HG03103 (cell line): Measurements from ENCODE around the gene TBC1D22B.
"Not testable (repeated sequence)": the region's sequence is repeated elsewhere in the genome, so short reads cannot be mapped to it uniquely, and the experiment has no call there.

Source experiments
- ATAC-seq: cut with Tn5 transposase; IDR thresholded peaks from one replicate; pipeline ENCODE4 v1.9.1; 2021; ENCODE audit warnings: low read depth; ENCODE audit not compliant: unreplicated experiment

Gene TBC1D22B

GRCh38 chr6:37299990-37300389 lies 42.4 kb downstream of the TBC1D22B start:
- no peak for ATAC-seq

GRCh38 chr6:37302086-37302686 lies 44.6 kb downstream of the TBC1D22B start:
- ATAC-seq = no peak

DNA sequence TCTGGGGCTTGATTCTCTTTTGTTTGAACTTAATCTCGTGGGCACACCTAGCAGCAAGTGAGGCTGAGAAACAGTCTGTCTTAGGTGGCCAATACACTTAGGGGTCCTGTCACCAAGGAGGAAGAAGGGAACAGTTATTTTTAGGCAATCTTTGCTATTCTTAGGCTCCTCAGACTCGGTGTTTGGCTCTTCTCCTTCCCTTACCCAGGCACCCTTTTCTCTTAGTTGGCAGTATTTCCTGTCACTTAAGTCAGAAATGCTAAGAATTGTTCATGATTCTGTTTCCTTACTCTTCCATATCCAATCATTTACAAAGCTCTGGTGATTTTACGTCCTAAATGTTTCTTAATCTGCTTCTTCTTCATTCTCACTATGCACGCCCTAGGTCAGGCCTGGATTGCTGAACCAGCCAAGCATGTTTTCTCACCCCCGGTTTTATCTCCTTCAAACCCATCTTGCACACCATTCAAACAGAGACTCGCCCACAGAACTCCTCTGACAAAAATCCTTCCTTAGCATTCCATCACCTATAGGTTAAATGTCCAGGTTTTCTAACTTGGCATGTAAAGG lies 45.6 kb downstream of the TBC1D22B start:
- ATAC-seq = no peak

GRCh38 chr6:37303891-37304503 lies 46.4 kb downstream of the TBC1D22B start:
- no peak for ATAC-seq

GRCh38 chr6:37304766-37305165 lies 47.2 kb downstream of the TBC1D22B start:
- no peak for ATAC-seq

GRCh38 chr6:37305841-37306425 lies 48.4 kb downstream of the TBC1D22B start:
- ATAC-seq = no peak

DNA sequence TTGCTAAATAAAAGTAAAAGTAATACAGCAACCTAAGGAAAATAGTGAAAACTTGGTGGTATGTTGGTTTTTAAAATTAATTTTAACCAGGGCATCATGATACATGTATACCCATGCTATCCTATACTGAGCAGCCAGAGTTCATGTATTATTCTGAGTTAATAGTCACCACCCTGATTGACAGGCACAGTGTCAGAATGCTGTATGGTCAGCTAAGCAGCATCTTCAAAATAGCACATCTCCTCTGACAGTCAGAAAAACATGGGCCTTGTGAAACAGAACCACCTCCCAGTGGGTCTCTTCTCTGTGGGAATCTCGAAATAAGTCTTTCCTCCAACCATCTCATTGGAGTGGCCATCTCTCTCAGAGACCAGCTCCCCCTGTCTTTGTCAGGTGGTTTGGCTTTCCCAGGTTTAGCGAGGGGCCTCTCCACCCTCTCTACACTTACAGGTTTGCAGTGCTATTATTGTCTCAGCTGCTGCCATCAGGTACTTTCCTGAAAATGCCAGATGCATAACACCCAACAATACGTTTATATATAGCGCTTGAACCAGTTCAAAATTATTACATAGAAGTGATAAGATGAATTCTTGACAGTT lies 49.2 kb downstream of the TBC1D22B start:
- ATAC-seq = no peak

DNA sequence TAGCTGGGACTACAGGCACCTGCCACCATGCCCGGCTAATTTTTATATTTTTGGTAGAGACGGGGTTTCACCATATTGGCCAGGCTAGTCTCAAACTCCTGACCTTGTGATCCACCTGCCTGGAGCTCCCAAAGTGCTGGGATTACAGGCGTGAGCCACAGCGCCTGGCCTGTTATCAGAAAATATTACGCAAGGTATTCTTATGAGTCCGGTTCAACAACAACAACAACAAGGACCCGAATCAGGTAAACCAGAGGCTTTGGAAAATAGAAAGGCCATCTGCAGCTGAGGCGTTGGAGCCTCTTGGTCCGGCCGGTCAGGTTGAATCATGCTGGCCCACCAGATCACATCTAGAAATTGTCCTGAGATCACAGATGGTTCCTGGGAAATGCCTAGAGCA lies 49.9 kb downstream of the TBC1D22B start:
- ATAC-seq = not testable (repeated sequence)

DNA sequence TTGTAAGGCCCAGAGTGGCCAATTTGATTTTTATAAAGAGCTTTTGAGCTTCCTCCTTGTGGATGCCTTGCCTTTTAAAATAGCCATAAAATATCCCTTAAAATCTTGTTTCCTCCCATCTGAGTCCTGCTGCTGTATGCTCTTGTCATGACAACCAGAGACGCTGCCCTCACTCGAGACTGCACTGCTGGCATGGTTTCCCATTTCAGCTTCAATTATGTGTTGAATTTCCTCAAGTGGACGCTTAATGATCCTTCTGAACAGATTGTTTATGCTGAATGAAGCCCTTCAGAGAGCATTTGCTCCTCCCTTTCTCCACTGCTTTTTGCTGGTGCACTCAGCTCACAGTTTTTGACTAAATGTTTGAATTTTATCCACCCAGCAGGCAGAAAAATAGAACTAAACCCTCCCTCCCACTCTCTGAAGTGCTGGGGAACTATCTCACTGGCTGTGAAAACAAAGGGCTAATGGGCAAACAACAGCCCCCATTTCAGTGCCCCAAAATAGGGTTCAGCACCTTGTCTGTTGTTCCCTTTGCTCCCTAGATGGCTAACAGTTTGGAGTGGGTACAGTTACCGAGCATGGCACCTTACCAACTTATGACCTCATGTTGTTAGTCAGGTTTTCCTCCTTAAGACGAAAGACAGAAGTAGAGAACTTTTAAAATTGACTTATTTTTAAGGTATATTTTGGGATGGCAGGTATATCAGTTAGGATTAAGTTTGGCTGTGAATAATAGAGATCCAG lies 50.7 kb downstream of the TBC1D22B start:
- no peak for ATAC-seq

DNA sequence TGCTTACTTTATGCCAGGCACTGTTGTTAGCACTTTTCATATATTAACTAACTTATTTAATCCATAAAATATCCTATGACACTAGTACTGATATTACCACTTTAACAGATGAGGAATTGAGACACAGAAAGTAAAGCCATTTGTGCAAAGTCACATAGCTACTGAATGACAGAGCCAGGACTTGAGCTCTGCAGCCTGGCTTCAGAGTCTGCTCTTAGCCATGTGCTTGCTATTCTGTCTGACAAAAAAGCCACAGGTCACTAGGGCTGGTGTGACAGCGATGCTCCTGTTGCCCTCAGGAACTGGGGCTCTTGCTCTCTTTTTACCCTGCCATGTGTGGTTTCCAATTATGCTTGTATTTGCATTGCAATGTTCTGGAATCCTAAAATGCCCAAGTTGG lies 51.5 kb downstream of the TBC1D22B start:
- no peak for ATAC-seq

GRCh38 chr6:37309692-37310091 lies 52.1 kb downstream of the TBC1D22B start:
- ATAC-seq = no peak

GRCh38 chr6:37310966-37311365 lies 53.4 kb downstream of the TBC1D22B start:
- ATAC-seq = no peak

- ATAC-seq = no peak
Observed at GRCh38 chr6:37311741-37312473, 54.3 kb downstream of the TBC1D22B start.

DNA sequence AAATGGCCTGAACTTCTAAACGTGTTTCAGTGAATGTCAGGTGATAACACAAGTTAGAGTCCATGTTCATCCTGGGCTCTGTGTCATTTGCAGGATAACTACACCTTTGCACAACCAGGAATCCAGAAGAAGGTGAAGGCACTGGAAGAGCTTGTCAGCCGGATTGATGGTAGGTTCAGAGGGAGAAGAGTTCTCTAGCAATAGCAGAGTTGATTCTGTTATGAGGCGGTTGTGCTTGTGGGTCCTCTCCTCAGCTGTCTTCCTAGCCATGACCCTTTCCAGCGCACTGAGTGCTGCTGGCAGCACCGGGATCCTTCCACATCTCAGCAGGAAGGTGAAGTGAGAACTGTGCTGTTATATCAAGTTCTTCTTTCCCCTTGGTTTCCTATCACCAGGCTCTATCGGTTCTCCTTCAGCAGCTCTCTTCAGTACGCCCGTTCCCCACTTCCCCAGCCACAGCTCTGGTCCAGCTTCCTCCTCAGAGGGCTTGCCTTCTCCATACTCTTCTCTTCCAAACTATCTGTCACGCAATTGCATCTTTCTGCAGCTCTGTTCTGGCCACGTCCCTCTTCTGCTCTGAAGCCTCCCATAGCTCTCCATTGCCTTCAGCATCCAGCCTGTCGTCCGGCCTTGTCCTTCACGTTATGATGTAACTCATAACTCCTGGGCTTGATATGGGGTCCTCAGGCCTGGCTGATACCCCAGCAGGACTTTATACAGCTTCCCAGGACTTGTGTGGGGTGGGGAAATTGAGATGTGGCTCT lies 56.3 kb downstream of the TBC1D22B start:
- ATAC-seq = no peak

DNA sequence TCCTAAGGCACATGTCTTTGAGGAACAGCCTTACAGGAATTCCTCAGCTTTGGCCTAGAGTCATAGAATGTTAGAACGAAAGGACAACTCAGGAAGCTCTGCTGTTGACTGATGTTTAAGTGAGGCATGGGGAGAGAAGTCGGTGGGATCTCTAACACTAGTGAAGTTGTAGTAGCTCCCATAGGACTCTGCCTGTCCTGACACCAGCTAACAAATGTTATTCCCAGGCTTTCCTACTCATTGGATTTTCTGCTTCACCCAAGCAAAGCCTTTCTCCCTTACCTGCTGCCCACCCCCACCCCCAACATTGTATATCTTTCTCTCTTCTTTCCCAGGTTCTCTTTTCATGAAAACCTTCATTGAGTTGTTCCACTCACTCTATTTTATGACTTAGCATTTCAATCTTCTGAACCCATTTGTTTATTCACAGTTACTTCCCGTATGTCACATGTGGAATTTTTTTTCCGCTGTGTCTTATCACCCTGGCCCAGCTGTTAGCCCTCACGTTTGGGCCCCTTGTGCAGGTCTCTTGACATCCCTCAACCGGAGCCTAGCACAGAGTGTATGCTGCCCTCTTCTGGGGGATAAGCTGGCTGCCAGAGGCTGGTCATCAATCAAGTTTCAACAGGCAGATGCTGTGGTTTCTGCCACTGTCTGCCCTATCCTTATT lies 57.0 kb downstream of the TBC1D22B start:
- no peak for ATAC-seq

GRCh38 chr6:37315157-37315515 lies 57.6 kb downstream of the TBC1D22B start:
- ATAC-seq = no peak

- no peak for ATAC-seq
Observed at GRCh38 chr6:37316071-37316470, 58.5 kb downstream of the TBC1D22B start.

DNA sequence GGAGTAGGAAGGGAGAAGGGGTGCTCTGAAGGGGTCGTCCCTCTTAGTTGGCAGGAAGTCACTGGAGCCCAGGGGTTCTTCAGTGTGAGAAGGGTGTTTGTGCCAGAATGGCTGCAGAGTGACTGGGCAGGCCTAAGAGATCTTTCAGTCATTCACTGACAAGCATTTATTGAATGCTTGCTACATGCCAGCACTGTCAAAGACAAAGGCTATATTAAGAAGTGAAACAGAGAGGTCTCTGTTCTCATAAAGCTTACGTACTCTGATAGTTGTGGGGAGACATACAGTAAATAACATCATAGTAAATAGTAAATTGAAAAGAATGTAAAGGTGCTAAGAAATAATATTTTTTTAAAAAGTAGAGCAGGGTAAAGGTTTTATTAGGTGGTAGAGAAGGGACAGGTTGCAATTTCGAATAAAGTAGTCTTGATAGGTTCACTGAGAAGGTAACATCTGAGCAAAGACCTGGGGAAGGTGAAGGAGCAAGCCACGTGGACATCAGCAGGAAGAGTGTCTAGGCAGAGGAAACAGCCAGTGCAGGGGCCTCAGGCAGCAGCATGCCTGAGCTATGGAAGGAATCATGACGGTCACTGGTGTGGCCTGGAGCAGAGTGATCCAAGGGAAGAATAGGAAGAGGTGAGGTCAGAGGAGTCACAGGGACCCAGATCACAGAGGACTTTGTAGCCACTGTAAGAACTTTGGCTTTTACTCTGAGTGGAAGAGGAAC lies 59.9 kb downstream of the TBC1D22B start:
- ATAC-seq = no peak
